Retina (tissue), 1 donor: ENCODE results near the gene ATP5ME.

Source experiments
- DNase-seq: peaks from one replicate; pipeline ENCODE4 v3.0.0-alpha.2; 2016

ATP5ME gene

DNA sequence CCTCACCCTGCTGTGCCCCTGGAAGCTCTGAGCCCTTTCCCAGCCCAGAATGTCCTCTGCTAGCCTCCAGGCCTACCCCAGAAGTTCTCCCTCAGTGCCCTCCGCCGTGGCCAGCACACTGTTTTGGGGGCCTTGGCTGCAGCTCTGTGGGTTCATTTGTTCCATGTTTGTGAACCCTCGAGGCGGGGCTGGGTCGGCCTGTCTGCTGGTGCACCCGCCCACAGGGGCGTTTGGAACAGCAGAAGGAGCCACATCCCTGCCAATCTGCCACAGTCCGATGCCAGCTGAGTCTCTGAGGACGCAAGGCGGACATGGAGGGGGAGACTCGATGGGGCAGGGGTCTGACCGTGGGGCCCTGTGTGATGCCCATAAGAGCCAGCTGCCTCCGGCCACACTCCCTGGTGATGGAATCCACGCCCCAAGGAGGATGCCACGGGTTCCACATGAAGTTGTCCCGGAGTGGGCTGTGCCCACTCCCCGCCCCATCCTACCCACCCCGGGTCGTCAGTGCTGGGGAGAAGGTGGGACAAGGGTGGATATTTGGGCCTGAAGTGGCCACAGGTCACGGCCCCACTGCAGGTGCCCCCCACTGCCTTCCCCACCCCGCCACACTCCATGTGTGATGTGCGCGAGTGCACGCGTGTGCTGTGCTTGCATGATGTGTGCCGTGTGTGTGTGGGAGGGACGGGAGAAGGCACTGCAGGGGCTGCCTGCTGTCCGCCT is 7.1 kb downstream of the ATP5ME start:
- DNase-seq = no peak

DNA sequence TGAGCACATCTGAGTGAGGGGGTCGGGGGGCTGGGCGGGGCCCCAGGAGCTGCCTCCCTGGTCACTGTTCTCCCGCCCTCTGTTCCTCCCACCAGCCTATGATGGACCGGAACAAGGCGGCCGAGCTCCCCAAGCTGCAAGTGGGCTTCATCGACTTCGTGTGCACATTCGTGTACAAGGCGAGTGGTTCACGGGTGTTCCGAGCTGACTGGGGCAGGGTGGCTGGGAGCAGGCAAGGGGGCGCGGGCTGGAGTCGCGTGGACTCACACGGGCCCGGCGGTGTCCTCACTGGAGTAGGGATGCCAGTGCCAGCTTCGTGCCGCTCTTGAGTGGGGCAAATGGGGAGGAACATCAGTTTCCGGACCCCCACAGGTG is 7.7 kb downstream of the ATP5ME start:
- DNase-seq = no peak

DNA sequence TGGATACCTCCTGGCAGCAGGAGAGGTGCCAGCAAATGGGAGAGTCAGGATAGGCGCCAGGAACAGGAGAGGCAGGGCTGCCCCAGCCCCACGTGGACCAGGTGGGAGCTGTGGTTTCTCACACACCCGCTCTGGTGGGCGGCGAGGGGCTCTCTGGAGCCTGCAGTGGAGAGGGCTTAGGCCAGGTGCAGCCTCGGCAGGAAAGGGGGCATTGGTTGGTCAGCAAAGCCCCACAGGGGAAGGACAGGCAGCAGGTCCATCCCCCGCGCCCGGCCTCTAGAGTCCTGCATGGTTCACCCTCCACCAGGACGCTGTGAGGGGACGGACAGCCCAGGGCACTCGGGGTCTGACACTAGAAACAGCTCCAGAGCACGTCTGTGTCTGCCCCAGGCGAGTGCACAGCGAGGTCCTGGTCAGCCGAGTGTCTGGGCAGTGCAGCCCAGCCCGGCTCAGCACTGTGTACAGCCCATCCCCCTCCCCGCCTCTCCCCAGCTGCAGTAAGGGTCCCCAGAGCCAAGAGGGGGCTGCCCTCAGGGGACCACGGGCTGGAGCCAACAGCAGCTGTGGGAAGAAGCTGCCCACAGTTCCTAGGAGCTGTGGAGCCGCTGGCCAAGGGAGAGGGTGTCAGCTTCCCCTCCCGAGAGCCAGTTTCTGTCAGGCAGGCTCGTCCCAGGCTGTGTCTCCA is 8.2 kb downstream of the ATP5ME start:
- no peak for DNase-seq

DNA sequence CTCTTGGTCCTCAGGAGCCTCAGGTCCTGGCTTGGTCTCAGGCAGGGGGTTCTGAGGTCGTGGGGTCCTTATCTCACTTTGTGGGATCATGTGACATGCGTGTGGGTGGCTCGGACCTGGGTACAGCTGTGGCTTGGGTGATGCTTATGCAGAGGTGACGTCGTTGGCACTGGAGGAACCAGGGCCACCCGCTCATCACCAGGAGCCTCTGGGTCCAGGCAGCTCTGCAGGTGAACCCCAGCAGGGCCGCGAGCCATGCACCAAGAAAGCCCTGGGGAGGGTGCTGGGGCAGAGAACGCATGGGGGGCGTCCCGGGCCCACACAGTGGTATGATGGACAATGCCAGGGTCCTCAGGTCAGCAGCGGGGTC is 8.7 kb downstream of the ATP5ME start:
- DNase-seq = no peak

DNA sequence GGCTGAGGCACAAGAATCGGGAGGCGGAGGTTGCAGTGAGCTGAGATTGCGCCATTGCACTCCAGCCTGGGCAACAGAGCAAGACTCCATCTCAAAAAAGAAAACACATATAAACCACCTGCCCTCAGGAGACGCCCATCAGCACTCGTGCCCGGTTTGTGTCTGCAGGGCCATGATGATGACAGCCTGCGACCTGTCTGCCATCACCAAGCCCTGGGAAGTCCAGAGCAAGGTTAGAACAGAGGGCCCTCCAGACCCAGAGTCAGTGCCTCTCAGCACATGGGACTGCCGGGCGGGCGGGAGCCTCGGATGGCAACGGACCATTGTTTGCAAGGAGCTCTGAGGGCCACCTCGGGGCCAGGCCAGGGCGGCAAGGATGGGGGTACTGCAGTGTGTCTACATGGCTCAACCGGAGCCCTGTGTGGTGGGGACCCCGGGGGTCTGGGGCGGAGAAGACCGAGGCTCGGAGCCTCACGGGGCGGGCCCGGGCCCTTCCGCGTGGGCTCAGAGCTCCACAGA is 9.3 kb downstream of the ATP5ME start:
- DNase-seq = peak; percentile 1

DNA sequence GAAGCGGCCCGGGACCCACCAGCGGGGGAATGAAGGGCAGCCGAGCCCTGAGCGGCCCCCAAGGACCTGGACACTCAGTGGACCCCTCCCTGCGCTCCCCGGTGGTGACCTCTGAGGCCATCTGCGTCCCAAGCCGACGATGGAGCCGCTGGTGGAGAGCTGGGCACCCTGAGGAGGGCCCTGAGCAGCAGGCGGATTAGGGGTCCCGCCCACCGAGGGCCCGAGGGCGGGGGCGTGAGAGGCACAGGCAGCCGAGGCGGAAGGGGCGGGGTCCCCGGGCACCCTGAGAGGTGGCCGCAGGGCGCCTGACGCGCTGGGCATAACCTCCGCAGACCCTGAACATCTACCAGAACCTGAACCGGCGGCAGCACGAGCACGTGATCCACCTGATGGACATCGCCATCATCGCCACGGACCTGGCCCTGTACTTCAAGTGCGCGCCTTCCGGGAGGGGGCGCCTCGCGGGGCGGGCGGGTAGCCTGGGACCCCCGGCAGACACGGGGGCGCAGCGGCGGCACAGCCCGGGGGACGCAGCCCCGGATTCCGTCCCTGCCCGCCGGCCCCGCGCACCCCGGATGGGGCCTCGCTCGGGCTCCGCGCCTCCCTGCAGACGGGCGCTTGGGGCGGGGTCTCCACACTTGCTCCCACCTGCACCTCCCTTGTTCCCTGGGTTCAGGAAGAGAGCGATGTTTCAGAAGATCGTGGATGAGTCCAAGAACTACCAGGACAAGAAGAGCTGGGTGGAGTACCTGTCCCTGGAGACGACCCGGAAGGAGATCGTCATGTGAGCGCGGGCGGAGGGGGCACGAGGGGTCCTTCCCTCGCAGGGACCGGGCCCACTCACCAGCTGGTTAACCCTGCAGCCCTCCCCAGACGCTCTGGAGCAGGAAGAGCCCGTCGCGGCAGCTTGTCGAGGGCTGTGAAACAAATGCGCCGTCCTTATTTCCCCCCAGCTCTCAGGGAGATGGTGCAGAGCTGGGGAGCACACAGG is 10.3 kb downstream of the ATP5ME start:
- DNase-seq = peak; percentile 83

DNA sequence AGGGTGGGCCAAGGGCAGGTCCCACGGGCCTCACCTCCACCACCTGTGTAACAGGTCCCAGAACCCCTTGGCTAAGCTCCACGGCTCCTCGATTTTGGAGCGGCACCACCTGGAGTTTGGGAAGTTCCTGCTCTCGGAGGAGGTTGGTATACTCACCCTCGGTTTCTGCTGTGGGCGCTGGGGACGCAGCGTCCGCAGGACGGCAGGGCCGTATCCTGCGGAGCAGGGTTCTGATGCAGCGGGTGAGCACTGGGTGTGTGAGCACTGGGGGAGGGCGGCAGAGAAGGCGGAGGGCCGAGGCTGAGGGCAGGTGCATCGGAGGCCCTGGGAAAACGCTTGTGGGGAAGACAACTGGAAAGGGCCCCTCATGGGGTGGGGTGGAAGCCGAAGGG is 11.0 kb downstream of the ATP5ME start:
- no peak for DNase-seq

DNA sequence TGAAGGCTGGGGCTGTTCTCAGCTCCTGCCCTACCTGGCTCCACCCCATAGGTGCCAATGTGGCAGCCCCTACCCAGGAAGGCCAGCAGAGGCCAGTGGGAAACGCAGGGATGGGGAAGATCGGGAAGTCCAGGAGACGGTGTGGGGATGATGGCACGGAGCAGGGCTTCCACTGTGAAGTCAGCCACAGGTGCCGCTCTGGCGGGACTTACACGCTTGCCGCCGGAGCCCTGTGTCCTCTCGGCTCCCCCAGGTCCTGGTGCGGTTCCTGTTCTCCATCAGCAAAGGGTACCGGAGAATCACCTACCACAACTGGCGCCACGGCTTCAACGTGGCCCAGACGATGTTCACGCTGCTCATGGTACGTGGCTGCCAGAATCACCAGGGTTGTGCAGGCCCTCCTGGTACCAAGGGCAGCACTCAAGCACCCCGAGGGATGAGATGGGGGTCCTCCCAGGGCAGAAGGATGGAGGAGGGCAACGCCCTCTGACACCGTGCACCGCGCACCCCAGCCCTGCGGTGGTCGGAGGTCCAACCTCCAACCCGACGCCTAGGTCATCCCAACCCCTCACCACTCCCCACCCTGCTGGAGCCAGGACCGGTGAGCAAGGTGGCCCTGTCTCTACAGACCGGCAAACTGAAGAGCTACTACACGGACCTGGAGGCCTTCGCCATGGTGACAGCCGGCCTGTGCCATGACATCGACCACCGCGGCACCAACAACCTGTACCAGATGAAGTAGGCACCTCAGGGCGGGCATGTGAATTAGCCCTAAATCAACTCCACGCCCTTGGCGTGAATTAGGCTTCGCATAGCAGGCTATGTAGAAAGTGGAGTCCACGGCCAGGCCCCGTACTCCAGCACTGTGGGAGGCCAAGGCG is 12.0 kb downstream of the ATP5ME start:
- DNase-seq = no peak

DNA sequence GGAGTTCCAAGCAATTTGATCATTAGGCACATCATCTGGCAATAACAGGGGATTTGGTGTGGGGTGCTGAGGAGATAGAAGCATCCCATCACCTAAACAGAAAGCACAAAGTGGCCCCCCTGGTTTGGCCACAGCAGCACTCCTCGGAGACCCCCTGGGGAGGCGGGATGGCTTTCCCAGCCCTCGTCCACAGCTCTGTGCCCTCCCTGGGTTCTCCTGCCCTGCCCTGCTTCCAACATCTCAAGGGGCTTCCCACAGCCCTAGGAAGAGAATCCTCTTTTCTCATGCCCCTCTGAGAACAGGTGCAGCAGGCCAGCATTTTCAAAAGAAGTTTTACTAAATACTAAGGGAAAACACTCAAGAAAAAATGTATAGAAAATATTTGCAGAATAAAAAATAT is 12.8 kb downstream of the ATP5ME start:
- DNase-seq = no peak

DNA sequence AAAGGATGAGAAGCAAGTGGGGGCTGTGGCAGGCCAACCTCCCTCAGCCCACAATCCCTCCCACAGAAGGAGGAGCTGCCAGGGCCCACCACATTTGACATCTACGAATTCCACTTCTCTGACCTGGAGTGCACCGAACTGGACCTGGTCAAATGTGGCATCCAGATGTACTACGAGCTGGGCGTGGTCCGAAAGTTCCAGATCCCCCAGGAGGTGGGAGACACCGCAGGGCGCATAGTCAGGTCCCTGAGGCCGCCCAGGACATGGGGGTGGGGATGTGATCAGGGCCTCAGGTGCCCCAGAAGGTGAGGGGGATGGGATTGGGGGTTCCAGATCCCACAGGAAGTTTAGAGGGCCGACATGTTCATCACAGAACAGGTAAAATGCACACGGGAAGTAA is 13.7 kb downstream of the ATP5ME start:
- DNase-seq = no peak

DNA sequence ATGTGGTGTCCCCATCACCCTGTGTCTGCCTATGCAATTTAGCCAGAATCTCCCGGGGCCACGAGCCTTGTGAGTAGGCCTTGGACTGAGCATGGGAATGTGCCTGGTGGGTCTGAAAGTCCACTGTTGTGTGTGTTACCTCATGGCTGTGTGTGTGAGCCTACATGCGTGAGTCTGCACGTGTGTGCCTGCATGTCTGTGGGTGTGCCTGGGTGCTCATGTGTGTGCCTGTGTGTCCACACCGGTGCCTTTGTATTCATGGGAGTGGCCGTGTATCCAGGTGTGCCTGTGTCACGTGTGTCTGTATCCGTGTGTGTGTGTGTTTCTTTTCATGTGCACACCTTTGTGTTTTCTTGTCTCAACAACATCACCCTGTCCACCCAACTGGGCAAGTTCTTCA is 14.2 kb downstream of the ATP5ME start:
- DNase-seq = no peak

DNA sequence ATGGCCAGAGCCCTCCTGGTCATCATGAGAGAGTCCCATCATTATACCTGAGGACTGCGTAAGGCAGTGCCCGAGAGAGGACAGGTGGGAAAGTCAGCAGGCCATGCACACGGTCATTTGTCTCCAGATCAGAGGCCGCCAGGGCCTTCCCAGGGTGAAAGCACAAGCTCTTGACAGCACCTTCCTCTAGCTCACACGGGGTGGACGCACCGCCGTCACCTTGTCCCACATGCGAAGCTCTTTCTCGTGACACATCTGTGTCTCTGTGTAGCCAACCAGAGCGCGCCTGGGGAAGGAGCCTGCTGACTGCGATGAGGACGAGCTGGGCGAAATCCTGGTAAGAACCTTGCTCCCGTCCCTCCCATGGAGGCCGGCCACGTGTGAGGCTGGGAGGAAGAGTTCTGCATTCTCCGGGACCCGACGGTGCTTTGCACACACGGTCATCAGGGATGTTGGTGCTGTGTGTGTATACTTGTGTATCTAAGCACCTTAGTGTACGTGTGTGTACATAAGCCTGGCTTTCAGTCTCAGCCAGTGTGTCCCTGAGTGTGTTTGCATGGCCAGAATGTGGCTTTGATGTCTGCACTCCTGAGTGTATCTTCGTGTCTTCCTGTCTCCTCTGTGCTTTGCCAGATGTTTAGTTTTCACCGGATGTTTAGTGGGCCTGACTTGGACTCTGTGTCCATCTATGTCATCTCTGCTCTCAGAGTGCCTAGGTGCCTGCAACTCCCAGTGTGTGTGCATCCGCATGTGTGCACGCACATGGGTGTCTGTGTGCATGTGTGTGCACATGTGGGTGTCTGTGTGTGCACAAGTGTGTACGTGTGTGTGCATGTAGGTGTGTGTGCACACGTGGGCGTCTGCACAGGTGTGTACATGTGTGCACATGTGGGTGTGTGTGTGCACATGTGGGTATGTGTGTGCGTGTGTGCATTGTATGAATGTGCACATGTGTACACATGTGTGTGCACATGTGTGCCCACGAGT is 15.1 kb downstream of the ATP5ME start:
- no peak for DNase-seq

DNA sequence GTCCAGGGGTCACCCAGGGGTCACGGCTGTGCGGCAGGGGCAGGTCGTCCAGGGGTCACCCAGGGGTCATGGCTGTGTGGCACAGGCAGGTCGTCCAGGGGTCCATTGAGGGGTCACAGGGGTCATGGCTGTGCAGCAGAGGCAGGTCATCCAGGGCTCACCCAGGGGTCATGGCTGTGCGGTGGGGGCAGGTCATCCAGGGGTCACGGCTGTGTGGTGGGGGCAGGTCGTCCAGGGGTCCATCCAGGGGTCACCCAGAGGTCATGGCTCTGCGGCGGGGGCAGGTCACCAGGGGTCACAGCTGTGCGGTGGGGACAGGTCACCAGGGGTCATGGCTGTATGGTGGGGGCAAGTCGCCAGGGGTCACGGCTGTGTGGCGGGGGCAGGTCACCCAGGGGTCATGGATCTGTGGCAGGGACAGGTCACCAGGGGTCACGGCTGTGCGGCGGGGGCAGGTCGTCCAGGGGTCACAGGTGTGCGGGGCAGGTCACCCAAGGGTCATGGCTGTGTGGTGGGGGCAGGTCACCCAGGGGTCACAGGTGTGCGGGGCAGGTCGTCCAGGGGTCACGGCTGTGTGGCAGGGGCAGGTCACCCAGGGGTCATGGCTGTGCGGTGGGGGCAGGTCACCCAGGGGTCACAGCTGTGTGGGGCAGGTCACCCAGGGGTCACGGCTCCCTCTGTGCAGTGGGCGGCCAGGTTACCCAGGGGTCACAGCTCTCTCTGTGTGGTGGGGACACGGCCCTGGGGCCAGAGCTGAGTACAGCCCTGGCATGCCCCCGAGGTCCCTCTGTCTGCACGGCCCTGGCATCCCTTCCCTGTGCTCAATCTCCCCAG is 16.0 kb downstream of the ATP5ME start:
- DNase-seq = no peak

DNA sequence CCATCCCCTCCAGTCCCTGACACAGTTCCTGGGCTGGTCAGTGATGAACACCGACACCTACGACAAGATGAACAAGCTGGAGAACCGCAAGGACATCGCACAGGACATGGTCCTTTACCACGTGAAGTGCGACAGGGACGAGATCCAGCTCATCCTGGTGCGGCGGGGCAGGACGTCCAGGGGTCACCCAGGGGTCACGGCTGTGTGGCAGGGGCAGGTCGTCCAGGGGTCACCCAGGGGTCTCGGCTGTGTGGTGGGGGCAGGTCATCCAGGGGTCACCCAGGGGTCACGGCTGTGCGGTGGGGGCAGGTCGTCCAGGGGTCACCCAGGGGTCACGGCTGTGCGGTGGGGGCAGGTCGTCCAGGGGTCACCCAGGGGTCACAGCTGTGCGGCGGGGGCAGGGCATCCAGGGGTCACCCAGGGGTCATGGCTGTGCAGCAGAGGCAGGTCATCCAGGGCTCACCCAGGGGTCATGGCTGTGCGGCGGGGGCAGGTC is 16.7 kb downstream of the ATP5ME start:
- no peak for DNase-seq

DNA sequence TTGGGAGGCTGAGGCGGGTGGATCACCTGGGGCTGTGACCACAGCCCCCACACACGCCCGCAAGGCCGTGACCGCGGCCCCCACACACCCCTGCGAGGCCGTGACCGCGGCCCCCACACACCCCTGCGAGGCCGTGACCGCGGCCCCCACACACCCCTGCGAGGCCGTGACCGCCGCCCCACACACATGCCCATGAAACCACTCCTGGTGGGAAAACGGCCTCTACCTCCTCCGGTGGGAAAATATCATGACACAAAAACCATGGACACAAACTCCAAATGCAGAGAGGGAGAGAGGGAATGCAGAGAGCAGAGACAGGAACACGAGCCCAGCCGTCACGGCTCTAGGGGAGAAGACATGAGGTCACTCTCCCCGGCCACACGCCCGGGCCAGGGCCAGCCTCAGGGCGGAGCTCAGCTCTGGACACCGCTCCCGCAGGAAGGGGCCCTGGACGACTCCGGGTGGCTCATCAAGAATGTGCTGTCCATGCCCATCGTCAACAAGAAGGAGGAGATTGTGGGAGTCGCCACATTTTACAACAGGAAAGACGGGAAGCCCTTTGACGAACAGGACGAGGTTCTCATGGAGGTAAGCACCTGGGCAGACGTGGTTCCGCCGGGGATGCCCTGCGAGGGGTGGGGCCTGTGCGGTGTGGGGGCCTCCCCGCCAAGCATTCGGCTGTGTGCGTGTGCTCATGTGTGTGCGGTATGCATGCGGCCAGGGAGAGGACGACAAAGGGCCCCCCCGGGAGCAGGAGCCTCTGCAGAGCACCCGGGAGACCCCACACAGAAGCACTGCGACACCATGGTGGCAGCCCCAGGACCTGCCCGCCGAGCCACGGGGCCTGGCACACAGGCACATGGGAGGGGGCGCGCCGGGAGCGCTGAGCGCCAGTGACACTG is 17.4 kb downstream of the ATP5ME start:
- DNase-seq = peak; percentile 5

DNA sequence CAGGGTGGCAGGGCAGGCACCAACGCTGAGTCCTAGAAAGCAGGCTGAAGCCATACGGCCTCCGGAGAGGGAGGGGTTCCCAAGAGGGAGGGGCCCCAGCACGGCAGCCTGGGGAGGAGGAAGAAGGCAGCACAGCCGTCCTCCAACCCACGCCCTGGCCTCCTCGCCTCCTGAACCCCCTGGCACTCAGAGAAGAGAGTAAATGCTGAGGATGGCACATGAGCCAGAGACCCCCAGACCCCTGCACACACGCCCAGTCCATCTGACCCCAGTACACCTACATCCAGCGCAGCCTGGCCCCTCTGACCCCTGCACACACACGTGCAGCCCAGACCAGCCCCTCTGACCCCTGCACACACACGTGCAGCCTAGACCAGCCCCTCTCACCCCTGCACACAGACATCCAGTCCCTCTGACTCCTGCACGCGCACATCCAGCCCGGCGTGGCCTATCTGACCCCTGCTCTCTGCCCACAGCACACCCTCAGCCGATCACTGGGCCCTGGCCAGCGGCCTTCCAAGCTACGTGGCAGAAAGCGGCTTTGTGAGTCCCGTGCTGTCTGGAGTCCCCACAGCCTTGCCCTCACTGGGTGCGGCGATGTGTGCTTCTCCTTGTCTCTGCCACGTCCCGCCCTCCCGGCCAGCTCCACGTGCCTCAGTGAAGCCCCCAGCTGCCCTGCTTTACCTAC is 18.5 kb downstream of the ATP5ME start:
- DNase-seq = no peak

DNA sequence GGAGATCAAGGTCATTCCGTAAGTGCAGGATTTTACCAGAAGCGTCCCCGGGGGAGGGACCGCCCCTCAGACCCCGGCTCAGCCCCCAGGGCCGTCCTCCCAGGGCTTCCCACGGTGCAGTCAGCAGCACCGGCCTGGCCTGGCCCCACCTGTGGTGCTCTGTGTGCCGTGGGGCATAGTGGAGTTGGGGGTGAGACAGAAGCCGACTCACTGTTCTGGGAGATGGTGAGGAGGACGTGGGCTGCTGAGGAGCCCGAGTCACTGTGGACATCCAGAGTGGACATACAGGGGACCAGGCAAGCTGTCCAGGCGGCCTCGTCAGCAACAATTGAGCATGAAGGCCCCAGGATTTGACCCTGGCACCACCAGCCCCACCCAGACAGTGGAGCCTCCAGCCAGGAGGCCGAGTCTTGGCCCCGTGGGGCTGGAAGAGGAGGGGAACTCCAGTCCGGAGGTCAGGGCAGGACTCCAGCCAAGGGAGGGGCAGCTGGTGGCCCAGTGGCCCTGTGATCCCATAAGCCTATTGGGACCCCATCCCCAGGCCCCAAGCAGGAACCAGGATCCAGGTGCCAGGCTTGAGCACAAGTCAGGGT is 19.1 kb downstream of the ATP5ME start:
- no peak for DNase-seq

DNA sequence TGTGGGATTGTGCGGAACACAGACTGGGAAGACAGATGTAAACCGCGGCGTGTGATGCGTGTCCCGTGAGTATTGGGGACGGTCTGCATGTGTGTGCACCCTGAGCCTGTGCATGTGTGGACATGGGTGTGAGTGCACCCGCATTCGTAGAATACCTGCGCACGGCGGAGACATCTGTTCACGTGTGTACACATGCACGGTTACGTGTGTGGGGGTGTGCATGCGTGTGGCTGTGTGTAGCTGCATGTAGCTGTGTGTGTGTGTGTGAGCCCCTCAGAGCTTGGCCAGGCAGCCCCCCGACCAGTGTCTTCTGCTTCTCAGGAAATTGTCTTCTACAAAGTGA is 19.6 kb downstream of the ATP5ME start:
- peak; percentile 3 for DNase-seq
